Transverse colon (tissue), 4 donors: ENCODE measurements around the gene TSHB. TPM values are rescaled to one million over a fixed set of nuclear protein-coding genes. Genes with fewer than 3 reads are reported as not detected.

Experiments used
- DNase-seq: peaks from one replicate; pipeline ENCODE4 v3.0.0-alpha.2; 2019
- H3K27ac ChIP-seq, 4 donors: fragments of 200-600 bp; sonication (generic); 2 replicates each; pipeline ENCODE4 v1.5.1; 2016 to 2018; ENCODE audit warnings: inconsistent platforms in 4 of 4
- H3K27me3 ChIP-seq: fragments of 200-600 bp; sonication (generic); 2 replicates; pipeline ENCODE4 v1.5.1; 2017; ENCODE audit warnings: inconsistent platforms
- H3K36me3 ChIP-seq, 4 donors: fragments of 200-600 bp; sonication (generic); 2 replicates each; pipeline ENCODE4 v1.5.1; 2017 to 2019; ENCODE audit warnings: inconsistent platforms in 4 of 4
- H3K4me1 ChIP-seq, 4 donors: fragments of 200-600 bp; sonication (generic); 2 replicates each; pipeline ENCODE4 v1.5.1; 2017 to 2020; ENCODE audit warnings: inconsistent platforms in 4 of 4
- H3K4me3 ChIP-seq, 4 donors: fragments of 200-600 bp; sonication (generic); 1 replicate in 1 of 4; 2 replicates in 3 of 4; pipeline versions ENCODE4 v1.5.1 to v1.6.1; 2017 to 2019; ENCODE audit warnings: inconsistent platforms in 4 of 4
- H3K9me3 ChIP-seq, 2 donors: fragments of 200-600 bp; sonication (generic); 2 replicates each; pipeline ENCODE4 v1.5.1; 2017 to 2019; ENCODE audit warnings: inconsistent platforms in 2 of 2
- EP300 ChIP-seq: sonication (generic); formaldehyde crosslinking; IDR thresholded peaks from one replicate; pipeline ENCODE4 v1.6.1; 2017; ENCODE audit warnings: antibody characterized with exemption, low read depth
- POLR2A ChIP-seq: fragments of 450-650 bp; IDR thresholded peaks from one replicate; pipeline ENCODE4 v1.6.1; 2016; ENCODE audit warnings: antibody characterized with exemption, mild to moderate bottlenecking, moderate library complexity
- POLR2AphosphoS5 ChIP-seq, 3 donors: sonication (generic); formaldehyde crosslinking; IDR thresholded peaks; one replicate each; pipeline ENCODE4 v1.6.1; 2016; ENCODE audit warnings: antibody characterized with exemption in 3 of 3
- WGBS, 2 donors: methylation state at CpG; one replicate each; pipeline ENCODE4 v1.1.5; 2018; ENCODE audit warnings: low coverage in 1 of 2; 5-methylcytosine and 5-hydroxymethylcytosine counted together
- in situ Hi-C, 4 donors: fragments of 200-750 bp; cut with MboI; loops; one replicate each; pipeline versions ENCODE4 v1.15.0 to v1.15.1; 2017; ENCODE audit warnings: low sequenced_read_pairs in 3 of 4, low pct_ligation_motif_present in 1 of 4, low pct_unique_long_range_greater_than_20kb in 1 of 4
- intact Hi-C: fragments of 100-400 bp; cut with DNase I; formaldehyde crosslinking; loops from one replicate; pipeline ENCODE4 v1.15.1; 2023; ENCODE audit warnings: low total_unique reads
- total RNA-seq, 4 donors: library from RNA; depleted of rRNA; stranded (reverse); fragments of >200 nt; gene quantifications; one replicate each; pipeline ENCODE4 v1.1.0, GENCODE V29; 2016
- TF ChIP-seq, protein P1 (sequence below), 5 experiments: fragments of 200-600 bp in 3 of 5; fragments of 450-650 bp in 2 of 5; sonication (generic) in 3 of 5; IDR thresholded peaks; 1 replicate in 2 of 5; 2 replicates in 3 of 5; pipeline ENCODE4 v1.5.1; 2016 to 2017; ENCODE audit warnings: antibody characterized with exemption in 5 of 5, inconsistent platforms in 3 of 5, mild to moderate bottlenecking in 2 of 5, moderate library complexity in 1 of 5

The TSHB gene
- total RNA-seq, 4 donors from 2014 or later: not detected

DNA sequence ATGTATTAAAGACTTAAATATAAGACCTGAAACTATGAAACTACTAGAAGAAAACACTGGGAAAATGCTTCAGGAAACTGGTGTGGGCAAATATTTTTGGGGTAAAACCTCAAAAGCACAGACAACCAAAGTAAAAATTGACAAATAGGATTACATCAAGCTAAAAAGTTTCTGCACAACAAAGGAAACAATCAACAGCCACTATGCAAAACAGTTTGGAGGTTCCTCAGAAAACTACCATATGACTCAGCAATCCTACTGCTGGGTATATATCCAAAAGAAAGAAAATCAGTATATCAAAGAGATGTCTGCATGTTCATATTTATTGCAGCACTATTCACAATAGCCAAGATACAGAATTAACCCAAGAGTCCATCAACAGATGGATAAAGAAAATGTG, 17.1 kb downstream of the TSHB start:
- no peak overlapping the region for H3K27ac ChIP-seq
- intact Hi-C loops: loop anchor here (10.0 kb wide), 1 partner anchor 68 kb away; no protein-coding TSS in a partner anchor
- no peak overlapping the region for H3K4me3 ChIP-seq
- TF ChIP-seq EP300 (no peak), POLR2AphosphoS5 (IDR thresholded peaks at IDR 0.05) (no peak), POLR2A (no peak)
- TF ChIP-seq, protein P1, sequence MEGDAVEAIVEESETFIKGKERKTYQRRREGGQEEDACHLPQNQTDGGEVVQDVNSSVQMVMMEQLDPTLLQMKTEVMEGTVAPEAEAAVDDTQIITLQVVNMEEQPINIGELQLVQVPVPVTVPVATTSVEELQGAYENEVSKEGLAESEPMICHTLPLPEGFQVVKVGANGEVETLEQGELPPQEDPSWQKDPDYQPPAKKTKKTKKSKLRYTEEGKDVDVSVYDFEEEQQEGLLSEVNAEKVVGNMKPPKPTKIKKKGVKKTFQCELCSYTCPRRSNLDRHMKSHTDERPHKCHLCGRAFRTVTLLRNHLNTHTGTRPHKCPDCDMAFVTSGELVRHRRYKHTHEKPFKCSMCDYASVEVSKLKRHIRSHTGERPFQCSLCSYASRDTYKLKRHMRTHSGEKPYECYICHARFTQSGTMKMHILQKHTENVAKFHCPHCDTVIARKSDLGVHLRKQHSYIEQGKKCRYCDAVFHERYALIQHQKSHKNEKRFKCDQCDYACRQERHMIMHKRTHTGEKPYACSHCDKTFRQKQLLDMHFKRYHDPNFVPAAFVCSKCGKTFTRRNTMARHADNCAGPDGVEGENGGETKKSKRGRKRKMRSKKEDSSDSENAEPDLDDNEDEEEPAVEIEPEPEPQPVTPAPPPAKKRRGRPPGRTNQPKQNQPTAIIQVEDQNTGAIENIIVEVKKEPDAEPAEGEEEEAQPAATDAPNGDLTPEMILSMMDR (IDR thresholded peaks at IDR 0.05): no peak
- DNase-seq: no peak
- no peaks in the 10 kb centered on the region for H3K27me3 ChIP-seq
- in situ Hi-C loops: no loop called here
- H3K36me3 ChIP-seq: no peaks in the 10 kb centered on the region
- H3K9me3 ChIP-seq: no peaks in the 10 kb centered on the region
- peaks cover 0 to 8% (median 0%) of the 10 kb centered on the region in 4 donors for H3K4me1 ChIP-seq

DNA sequence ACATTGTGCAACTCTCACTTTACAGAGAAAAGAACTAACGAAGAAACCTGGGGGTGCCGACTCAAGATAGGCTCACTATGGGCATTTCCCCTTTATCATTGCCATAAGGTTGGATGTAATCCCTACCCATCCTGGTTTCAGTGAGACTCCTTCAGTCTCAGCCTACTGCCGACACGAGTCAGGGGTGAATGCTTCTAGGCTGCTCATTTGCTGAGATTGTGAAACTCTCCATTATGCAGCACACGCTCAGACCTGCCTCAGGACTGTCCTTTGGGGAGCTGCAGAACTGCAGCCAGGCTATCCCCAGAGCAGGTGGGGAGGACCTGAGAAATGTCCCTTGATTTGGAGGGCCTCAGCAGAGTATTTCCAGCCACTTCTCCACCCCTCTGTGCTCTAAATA, 22.2 kb downstream of the TSHB start:
- Histone ChIP-seq H3K27ac (no peak overlapping the region), H3K4me3 (no peak overlapping the region), H3K9me3 (no peaks in the 10 kb centered on the region), H3K27me3 (no peaks in the 10 kb centered on the region), H3K4me1 (peaks cover 0 to 13% (median 1%) of the 10 kb centered on the region in 4 donors), H3K36me3 (no peaks in the 10 kb centered on the region)
- WGBS, 2 donors: 89 to 100% methylated on average over 1 to 5 of the region's 5 CpGs
- in situ Hi-C loops (no loop called here), intact Hi-C loops (no loop called here)
- no peak for DNase-seq
- TF ChIP-seq EP300 (no peak), POLR2A (no peak), POLR2AphosphoS5 (IDR thresholded peaks at IDR 0.05) (no peak)
- TF ChIP-seq, protein P1 (IDR thresholded peaks at IDR 0.05): no peak

DNA sequence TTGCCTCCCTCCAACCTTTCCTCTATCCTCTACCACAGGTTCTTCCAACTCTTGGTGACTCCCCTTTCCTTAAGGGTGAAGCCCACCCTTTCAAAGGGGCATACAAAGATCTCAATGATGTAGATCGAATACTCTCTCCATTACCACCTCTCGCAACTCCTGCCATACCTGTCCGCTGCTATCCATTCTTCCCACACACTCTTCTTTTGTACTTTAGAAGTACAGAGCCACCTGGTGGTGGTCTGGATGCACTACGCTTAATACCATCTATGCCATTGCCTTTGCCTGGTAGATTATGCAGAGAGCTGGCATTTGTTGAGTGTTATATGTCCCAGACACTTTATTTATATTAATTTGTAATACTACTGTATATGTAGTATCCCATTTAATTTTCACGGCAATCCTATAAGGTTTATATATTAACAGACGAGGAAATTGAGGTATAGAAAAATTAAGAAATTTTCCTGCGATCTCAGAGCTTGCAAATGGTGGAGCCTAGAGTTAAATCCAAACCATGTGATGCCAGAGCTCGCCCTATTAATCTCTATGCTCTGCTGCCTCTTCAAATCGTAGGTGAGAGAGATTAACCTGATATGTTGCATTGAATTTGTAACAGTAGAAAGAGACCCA, 22.9 kb downstream of the TSHB start:
- no peak overlapping the region for H3K4me3 ChIP-seq
- no peak overlapping the region for H3K27ac ChIP-seq
- intact Hi-C loops: no loop called here
- peaks cover 0 to 18% (median 2%) of the 10 kb centered on the region in 4 donors for H3K4me1 ChIP-seq
- 43 to 49% methylated on average over 9 of the region's 9 CpGs for WGBS, 2 donors
- no peaks in the 10 kb centered on the region for H3K36me3 ChIP-seq
- in situ Hi-C loops: no loop called here
- TF ChIP-seq, protein P1 (IDR thresholded peaks at IDR 0.05): peak; percentile 72 to 84 (median 81)
- TF ChIP-seq POLR2AphosphoS5 (IDR thresholded peaks at IDR 0.05) (no peak), POLR2A (no peak)
- no peaks in the 10 kb centered on the region for H3K9me3 ChIP-seq
- DNase-seq: peak; percentile 63
- H3K27me3 ChIP-seq: no peaks in the 10 kb centered on the region

DNA sequence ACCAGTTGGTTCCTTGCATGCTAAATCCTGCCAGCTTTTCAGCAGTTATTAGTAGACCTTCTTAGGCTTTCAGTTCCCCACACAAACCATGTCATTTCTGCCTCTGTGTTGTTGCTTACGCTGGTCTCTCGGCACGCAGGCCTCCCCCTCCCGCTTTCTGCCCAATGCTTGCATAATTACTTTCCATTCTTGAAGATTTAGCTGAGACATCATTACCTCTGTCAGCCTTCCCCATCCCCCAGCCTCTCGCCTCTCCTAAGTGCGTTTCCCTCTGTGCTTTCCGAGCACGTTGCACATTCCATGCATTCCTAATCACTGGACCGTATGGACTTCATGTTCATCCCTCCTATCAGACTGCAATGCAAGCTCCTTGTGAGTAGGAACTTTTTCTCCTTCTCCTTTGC, 26.8 kb downstream of the TSHB start:
- intact Hi-C loops (no loop called here), in situ Hi-C loops (no loop called here)
- Histone ChIP-seq H3K27me3 (no peaks in the 10 kb centered on the region), H3K9me3 (no peaks in the 10 kb centered on the region), H3K27ac (peak overlapping the region; percentile 62 to 67 (median 64)), H3K4me3 (no peak overlapping the region), H3K4me1 (peaks cover 0 to 10% (median 2%) of the 10 kb centered on the region in 4 donors), H3K36me3 (no peaks in the 10 kb centered on the region)
- whole genome bisulfite sequencing, 2 donors: 56 to 64% methylated on average over 6 to 9 of the region's 9 CpGs
- peak in 2 of 3 donors; percentile 14 to 19 for TF ChIP-seq POLR2AphosphoS5 (IDR thresholded peaks at IDR 0.05)
- no peak for TF ChIP-seq EP300
- DNase-seq: peak; percentile 34
